KMS-11 (cell line): ENCODE data around the gene CEACAM18.
"Not testable (repeated sequence)": the region's sequence is repeated elsewhere in the genome, so short reads cannot be mapped to it uniquely, and the experiment has no call there.

Source experiments
- H2AFZ ChIP-seq: fragments of 200-600 bp; sonication (generic); 2 replicates; pipeline ENCODE4 v1.6.1; 2016; ENCODE audit warnings: antibody characterized with exemption, mixed run types, low read depth
- H3K27ac ChIP-seq: fragments of 200-600 bp; sonication (generic); 2 replicates; pipeline ENCODE4 v1.6.1; 2016; ENCODE audit warnings: mild to moderate bottlenecking, mixed run types
- H3K27me3 ChIP-seq: fragments of 200-600 bp; sonication (generic); 2 replicates; pipeline ENCODE4 v1.6.1; 2017; ENCODE audit warnings: mild to moderate bottlenecking, low read depth, mixed run types, moderate library complexity; ENCODE audit not compliant: insufficient read depth
- H3K36me3 ChIP-seq: fragments of 200-600 bp; sonication (generic); 2 replicates; pipeline ENCODE4 v1.6.1; 2017; ENCODE audit warnings: mild to moderate bottlenecking, mixed run types; ENCODE audit not compliant: insufficient read depth
- H3K4me1 ChIP-seq: fragments of 200-600 bp; sonication (generic); 2 replicates; pipeline ENCODE4 v1.6.1; 2016; ENCODE audit warnings: mild to moderate bottlenecking, low read depth, mixed run types; ENCODE audit not compliant: poor library complexity, severe bottlenecking
- H3K4me2 ChIP-seq: fragments of 200-600 bp; sonication (generic); 2 replicates; pipeline ENCODE4 v1.7.0; 2016; ENCODE audit warnings: mild to moderate bottlenecking, mixed run types
- H3K4me3 ChIP-seq: fragments of 200-600 bp; sonication (generic); IDR thresholded peaks from 2 replicates; pipeline ENCODE4 v1.6.1; 2017; ENCODE audit warnings: low read depth, low read length, mixed read lengths; ENCODE audit not compliant: insufficient read depth
- H3K79me2 ChIP-seq: fragments of 200-600 bp; sonication (generic); 2 replicates; pipeline ENCODE4 v1.6.1; 2016; ENCODE audit warnings: low read depth, mixed run types; ENCODE audit not compliant: insufficient read depth
- H3K9ac ChIP-seq: fragments of 200-600 bp; sonication (generic); 2 replicates; pipeline ENCODE4 v1.6.1; 2016; ENCODE audit warnings: mild to moderate bottlenecking, mixed run types
- H4K20me1 ChIP-seq: fragments of 200-600 bp; sonication (generic); 2 replicates; pipeline ENCODE4 v1.6.1; 2016; ENCODE audit warnings: mild to moderate bottlenecking, mixed run types; ENCODE audit not compliant: insufficient read depth
- CTCF ChIP-seq: fragments of 200-600 bp; sonication (generic); conservative IDR thresholded peaks from 2 replicates; pipeline ENCODE4 v1.6.1; 2017; ENCODE audit warnings: low read depth, mild to moderate bottlenecking, antibody characterized with exemption, low read length, moderate library complexity, mixed read lengths

CEACAM18 gene

GRCh38 chr19:51462681-51463080, 15.7 kb upstream of the CEACAM18 start:
- Histone ChIP-seq H4K20me1 (no peaks in the 10 kb centered on the region), H3K4me3 (no peak overlapping the region), H2AFZ (no peak overlapping the region), H3K9ac (no peak overlapping the region), H3K79me2 (no peaks in the 10 kb centered on the region), H3K4me2 (no peak overlapping the region), H3K27me3 (0 out of 2 replicates have a peak, but pooled peaks cover 7% of the 10 kb centered on the region), H3K4me1 (no peaks in the 10 kb centered on the region), H3K27ac (no peak overlapping the region), H3K36me3 (no peaks in the 10 kb centered on the region)
- TF ChIP-seq CTCF: no peak

- H3K4me2 ChIP-seq, H4K20me1 ChIP-seq, H3K79me2 ChIP-seq, H3K27me3 ChIP-seq, H3K4me1 ChIP-seq, H3K36me3 ChIP-seq, H3K27ac ChIP-seq, H3K4me3 ChIP-seq, H2AFZ ChIP-seq, H3K9ac ChIP-seq: not testable (repeated sequence)
These were observed 14.3 kb upstream of the CEACAM18 start for GRCh38 chr19:51463976-51464581.

GRCh38 chr19:51466723-51467122, 11.6 kb upstream of the CEACAM18 start:
- no peak overlapping the region for H3K4me2 ChIP-seq
- no peaks in the 10 kb centered on the region for H3K4me1 ChIP-seq
- no peaks in the 10 kb centered on the region for H4K20me1 ChIP-seq
- H2AFZ ChIP-seq: no peak overlapping the region
- no peak overlapping the region for H3K4me3 ChIP-seq
- H3K27me3 ChIP-seq: peaks cover 4% of the 10 kb centered on the region; the same call in 1 of the 2 replicates
- H3K9ac ChIP-seq: no peak overlapping the region
- H3K79me2 ChIP-seq: no peaks in the 10 kb centered on the region
- no peak overlapping the region for H3K27ac ChIP-seq
- TF ChIP-seq CTCF: no peak
- no peaks in the 10 kb centered on the region for H3K36me3 ChIP-seq

GRCh38 chr19:51467864-51468544, 10.3 kb upstream of the CEACAM18 start:
- H3K27me3 ChIP-seq: peaks cover 4% of the 10 kb centered on the region; the same call in 1 of the 2 replicates
- no peaks in the 10 kb centered on the region for H3K4me1 ChIP-seq
- H3K4me3 ChIP-seq: no peak overlapping the region
- H3K9ac ChIP-seq: no peak overlapping the region
- no peak overlapping the region for H3K27ac ChIP-seq
- no peaks in the 10 kb centered on the region for H4K20me1 ChIP-seq
- H3K79me2 ChIP-seq: no peaks in the 10 kb centered on the region
- H2AFZ ChIP-seq: no peak overlapping the region
- TF ChIP-seq CTCF: no peak
- H3K36me3 ChIP-seq: no peaks in the 10 kb centered on the region
- H3K4me2 ChIP-seq: no peak overlapping the region

- Histone ChIP-seq H4K20me1 (no peaks in the 10 kb centered on the region), H3K4me2 (no peak overlapping the region), H3K9ac (no peak overlapping the region), H3K4me1 (no peaks in the 10 kb centered on the region), H3K4me3 (no peak overlapping the region), H3K79me2 (no peaks in the 10 kb centered on the region), H2AFZ (no peak overlapping the region), H3K36me3 (no peaks in the 10 kb centered on the region), H3K27me3 (peaks cover 4% of the 10 kb centered on the region; the same call in 1 of the 2 replicates), H3K27ac (no peak overlapping the region)
- TF ChIP-seq CTCF: no peak
These were observed 9.8 kb upstream of the CEACAM18 start for GRCh38 chr19:51468545-51468920.
